SW 1271 (cell line): ENCODE measurements around the gene DFFB.

Source experiments
- DNase-seq, 2 experiments: peaks; one replicate each; lab custom pipeline; 2025; lab: John Stamatoyannopoulos, UW

Gene DFFB

DNA sequence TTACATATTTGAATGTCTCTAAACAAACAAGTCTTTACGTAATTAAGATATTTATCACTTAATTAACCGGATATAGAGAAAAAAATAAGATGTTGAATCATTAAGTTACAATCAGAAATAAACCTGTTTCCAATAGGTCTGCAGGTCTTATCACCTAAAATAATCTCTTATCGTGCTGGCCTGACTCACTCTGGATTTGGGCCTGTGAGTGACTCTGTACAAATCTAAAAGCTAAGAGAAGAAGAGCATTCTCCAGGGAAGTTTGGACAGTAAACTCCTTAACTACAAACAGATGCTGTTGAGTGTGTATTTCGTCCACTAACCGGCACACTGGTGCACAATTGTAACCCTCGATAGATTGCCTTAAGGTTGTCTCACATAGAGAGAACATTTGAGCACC lies 25.6 kb upstream of the DFFB start:
- DNase-seq = no peak

DNA sequence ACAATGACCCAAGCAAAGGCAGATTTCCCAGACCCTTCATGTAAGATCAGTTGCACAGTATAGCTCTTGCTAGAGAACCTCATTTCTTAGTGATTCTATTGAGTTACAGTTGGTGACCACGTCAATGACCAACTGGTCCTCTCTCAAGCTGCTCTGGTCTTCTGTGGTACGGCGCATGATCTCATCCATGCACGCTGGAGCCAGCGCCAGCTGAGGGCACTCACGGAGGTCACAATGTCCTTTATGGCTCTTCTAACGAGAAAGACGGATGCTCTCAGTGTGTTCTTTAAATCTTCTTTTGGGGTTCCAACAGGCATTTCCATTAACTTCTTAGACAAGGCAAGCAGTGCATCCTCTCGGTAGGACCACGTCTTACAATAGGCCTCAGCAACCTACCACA lies 22.6 kb upstream of the DFFB start:
- no peak for DNase-seq

- DNase-seq = no peak
Observed at GRCh38 chr1:3836421-3836820, 20.9 kb upstream of the DFFB start.

- DNase-seq = no peak
Observed at GRCh38 chr1:3837200-3837599, 20.1 kb upstream of the DFFB start.

DNA sequence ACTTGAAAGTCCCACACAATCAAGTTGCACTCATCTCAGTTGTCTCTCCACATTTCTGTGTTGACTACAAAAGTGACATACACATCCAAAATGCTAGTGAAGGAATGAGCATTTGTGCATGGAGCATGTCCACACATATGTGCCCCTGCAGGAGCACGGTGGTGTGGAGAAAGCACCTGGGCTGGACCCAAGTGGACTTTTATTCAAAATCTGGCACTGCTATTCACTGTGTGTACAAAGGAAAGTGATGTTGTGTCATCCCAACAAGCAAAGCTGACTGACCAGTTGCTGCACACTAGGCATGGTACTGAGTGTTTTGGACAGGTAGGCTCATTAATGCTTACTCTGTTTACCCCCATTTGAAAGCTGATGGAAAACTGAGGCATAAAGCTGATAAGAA lies 19.6 kb upstream of the DFFB start:
- no peak for DNase-seq

- DNase-seq = no peak
Observed at GRCh38 chr1:3838788-3839187, 18.5 kb upstream of the DFFB start.

GRCh38 chr1:3841491-3841890 lies 15.8 kb upstream of the DFFB start:
- DNase-seq = no peak

DNA sequence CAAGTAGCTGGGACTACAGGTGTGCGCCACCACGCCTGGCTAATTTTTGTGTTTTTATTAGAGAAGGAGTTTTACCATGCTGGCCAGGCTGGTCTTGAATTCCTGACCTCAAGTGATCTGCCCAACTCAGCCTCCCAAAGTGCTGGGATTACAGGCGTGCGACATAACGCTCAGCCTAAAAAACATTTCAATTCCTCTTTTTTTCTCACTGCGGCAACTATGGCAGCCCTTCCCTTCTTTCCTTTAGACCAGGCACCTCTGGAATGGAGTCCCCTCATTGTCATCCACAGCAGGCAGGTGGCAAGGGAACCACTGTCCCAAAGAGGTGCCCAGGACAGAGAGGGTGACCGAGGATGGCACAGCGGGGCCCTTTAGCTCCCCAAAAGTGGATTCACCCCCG lies 14.4 kb upstream of the DFFB start:
- DNase-seq = no peak

DNA sequence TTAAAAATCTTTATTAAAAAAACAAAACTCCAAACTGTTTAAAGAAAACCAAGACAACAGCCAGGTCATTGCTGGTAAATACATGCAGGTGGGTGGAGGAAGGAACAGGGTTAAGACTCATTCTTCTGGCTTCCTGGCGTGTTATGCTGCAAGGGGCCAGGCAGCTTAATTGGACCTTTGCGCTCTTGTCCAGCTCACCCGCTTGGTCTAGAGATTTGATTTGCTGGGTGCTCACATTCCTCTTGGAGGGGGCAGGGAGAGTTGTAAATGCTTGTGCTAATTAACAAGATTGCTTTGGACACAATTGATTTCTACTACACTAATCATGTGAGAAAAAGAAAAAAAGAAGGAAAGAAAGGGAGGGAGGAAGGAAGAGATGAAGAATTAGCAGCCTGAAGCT lies 10.7 kb upstream of the DFFB start:
- no peak for DNase-seq

DNA sequence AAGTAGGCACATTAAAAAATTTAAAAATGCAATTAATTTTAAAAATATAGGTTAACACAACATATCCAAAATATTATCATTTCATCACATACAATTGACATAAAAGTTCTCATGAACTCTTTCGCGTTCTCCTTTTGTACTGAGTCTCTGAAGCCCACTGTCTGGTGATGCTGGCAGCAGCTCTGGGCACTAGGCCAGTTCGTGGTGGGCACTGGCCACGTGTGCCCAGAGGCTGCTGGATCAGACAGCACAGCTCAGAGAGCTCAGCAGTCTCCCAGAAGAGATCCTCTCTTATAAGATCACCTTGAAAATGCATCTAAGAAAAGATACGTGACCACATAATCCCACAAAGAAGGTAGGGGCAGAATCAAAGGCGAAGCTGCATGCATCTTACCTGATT lies 10.2 kb upstream of the DFFB start:
- DNase-seq = no peak

- no peak for DNase-seq
Observed at GRCh38 chr1:3850857-3851256, 6.4 kb upstream of the DFFB start.

DNA sequence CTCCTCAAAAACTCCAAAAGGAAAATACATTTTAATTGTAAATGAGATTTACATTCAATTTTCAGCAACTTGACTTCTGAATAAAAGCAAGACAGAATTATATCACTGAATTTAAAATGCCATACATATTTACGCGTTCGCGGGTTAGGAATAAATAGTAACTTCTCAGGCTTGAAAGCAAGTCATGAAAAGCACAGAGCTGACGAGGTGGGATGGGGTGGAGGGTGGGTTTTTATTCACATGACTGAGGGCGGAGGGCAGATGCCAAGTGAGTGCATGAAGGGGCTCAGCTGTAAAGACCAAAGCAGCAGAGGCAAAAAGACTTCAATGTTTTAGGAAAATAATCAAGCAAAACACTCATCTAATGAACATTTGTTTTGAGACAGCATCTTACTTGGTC lies 6.0 kb upstream of the DFFB start:
- DNase-seq = no peak

DNA sequence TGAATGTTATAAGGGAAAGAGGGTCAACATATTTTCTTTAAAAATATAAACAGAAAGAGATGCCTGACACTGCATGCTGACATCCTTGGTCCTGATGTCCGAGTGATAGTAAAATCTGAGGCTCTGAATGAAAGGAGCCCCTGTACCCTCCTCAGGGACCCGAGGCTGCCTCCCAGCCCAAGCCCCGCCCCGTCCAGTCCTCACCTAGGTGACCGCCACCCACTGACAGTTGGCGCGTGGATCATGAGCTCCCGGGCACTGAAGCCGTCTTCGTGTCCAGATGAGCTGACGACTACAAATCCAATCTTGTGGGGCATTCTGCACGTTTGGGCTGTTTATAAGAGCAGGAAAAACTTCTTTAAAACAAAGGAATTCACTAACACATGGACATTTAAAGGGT lies 5.2 kb upstream of the DFFB start:
- no peak for DNase-seq

GRCh38 chr1:3852711-3853485 lies 4.4 kb upstream of the DFFB start:
- DNase-seq = no peak

- DNase-seq = no peak
Observed at GRCh38 chr1:3857791-3858129, 484 bp downstream of the DFFB start.

DNA sequence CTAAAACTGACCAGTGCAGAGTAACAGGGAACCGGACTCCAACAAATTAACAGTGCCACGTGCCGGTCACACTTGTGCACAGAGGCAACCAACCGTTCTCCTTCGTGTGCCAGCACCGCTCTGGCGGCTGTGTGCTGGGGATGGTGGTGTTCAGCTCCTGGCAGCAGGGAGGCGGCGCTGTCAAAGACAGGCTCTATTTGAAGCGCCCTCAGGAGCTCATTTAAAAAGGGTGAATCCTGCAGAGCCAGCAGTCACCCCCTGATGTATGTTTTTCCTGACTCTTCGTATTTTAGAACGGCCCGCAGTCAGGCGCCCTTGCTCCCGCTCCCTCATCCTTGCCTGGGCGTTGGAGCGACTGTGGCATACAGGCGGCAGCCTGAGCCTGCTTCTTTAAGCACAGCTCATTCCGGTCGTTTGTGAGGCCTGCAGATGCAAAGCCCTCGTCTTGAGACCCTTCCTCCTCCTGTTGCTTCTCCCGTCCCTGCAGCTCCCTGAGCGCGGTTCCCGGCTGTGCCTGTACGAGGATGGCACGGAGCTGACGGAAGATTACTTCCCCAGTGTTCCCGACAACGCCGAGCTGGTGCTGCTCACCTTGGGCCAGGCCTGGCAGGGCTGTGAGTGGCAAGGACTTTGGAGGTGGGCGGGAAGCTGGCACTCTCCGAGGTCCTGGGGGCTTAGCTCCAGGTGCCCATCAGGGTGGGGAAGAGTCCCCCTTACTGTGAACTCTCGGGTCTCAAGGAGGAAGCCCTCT lies 1.1 kb downstream of the DFFB start:
- no peak for DNase-seq

GRCh38 chr1:3863231-3863935 lies 6.1 kb downstream of the DFFB start:
- no peak for DNase-seq

GRCh38 chr1:3864884-3865283 lies 7.6 kb downstream of the DFFB start:
- no peak for DNase-seq

GRCh38 chr1:3865606-3866160 lies 8.4 kb downstream of the DFFB start:
- DNase-seq = no peak

- no peak for DNase-seq
Observed at GRCh38 chr1:3868464-3869006, 11.3 kb downstream of the DFFB start.

DNA sequence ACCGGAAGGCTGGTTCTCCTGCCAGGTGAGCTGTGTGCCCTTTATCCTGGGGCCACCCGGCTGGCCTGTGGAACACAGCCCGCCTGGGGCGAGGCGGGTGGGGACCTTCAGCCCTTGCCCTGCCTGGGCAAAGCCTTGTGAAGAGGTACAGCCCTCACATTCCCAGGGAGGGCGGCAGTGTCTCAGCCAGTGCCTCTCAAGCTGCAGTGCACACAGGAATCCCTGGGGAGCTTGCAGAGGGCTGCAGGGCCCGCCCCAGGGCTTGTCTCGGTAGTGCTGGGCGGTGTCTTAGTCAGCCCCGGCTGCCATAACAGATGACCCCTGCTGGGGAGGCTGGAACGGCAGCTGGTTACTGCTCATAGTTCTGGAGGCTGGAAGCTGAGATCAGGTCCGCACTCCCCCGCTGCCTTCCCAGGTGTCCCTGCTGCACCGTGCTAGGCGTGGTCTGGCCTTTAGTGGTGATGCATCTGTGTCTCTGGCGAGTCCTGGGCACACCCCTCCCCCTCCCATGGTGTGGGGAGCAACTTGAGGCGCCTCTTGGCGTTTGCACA lies 12.6 kb downstream of the DFFB start:
- no peak for DNase-seq

DNA sequence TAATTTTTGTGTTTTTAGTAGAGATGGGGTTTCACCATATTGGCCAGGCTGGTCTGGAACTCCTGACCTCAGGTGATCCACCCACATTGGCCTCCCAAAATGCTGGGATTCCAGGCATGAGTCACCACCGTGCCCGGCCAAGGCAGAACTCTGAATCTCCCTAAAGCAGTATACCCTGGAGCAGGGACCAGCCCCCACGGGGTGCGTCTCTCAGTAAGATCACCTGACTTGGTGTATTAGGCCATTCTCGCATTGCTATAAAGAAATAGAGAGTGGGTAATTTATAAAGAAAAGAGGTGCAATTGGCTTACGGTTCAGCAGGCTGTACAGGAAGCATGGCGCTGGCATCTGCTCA lies 14.2 kb downstream of the DFFB start:
- DNase-seq = no peak
